ENCODE measurements around the gene RBM3. TPM values are rescaled to one million over a fixed set of nuclear protein-coding genes. Genes with fewer than 3 reads are reported as not detected.

The RBM3 gene
- polyA plus RNA-seq, 3 donors = 187 to 302 (median 203) TPM

- peaks cover 3% of the 10 kb centered on the region for H3K4me1 Mint-ChIP-seq
- peaks cover 0 to 3% (median 0%) of the 10 kb centered on the region in 7 donors for H3K9me3 Mint-ChIP-seq
- H3K27ac ChIP-seq (ENCODE audit: low read depth in 1 of 2, low read length in 2 of 2) = no peak overlapping the region
- peak overlapping the region in 1 of 7 donors; percentile 26 for H3K27ac Mint-ChIP-seq
- peaks cover 5 to 6% of the 10 kb centered on the region in 2 donors for H3K4me1 ChIP-seq (ENCODE audit: control insufficient read depth in 1 of 2, insufficient read depth in 2 of 2, low read length in 2 of 2)
- WGBS (ENCODE audit: insufficient coverage) = no CpG with 5 or more reads among the region's 1 CpG
- H3K4me2 ChIP-seq (replicated peaks; ENCODE audit: extremely low read depth, low read length, poor library complexity, severe bottlenecking) = no peak overlapping the region
- peaks cover 9% of the 10 kb centered on the region for H3K79me2 ChIP-seq (ENCODE audit: insufficient read depth, low read length)
- no peak for TF ChIP-seq CTCF (IDR thresholded peaks at IDR 0.05)
- H3K9me3 ChIP-seq (replicated peaks in 1 of 2; ENCODE audit: control insufficient read depth in 1 of 2, insufficient read depth in 1 of 2, low read length in 2 of 2) = no peaks in the 10 kb centered on the region
- H4K20me1 ChIP-seq (ENCODE audit: insufficient read depth, low read length) = peaks cover 4% of the 10 kb centered on the region
- peaks cover 28 to 38% of the 10 kb centered on the region in 2 donors for H3K36me3 ChIP-seq (replicated peaks in 1 of 2; ENCODE audit: control insufficient read depth in 1 of 2, insufficient read depth in 2 of 2, low read length in 2 of 2)
- H3K4me3 ChIP-seq (replicated peaks in 1 of 3; ENCODE audit: low read depth in 2 of 3, low read length in 3 of 3) = no peak overlapping the region
- intact Hi-C loops (cut with micrococcal nuclease) = no loop called here
- H3K27me3 ChIP-seq (ENCODE audit: control insufficient read depth in 2 of 2, insufficient read depth in 2 of 2, low read length in 2 of 2) = no peaks in the 10 kb centered on the region
- H3K4me3 Mint-ChIP-seq = no peak overlapping the region
- no peak for DNase-seq
- H2AFZ ChIP-seq (ENCODE audit: insufficient read depth, low read depth, low read length, poor library complexity, severe bottlenecking) = no peak overlapping the region
- no peak overlapping the region for H3K9ac ChIP-seq (ENCODE audit: insufficient read depth, low read length, poor library complexity, severe bottlenecking)
- H3K36me3 Mint-ChIP-seq = peaks cover 32 to 33% of the 10 kb centered on the region in 2 donors
- H3K27me3 Mint-ChIP-seq (ENCODE audit: low read depth in 3 of 3) = no peaks in the 10 kb centered on the region
Measured at GRCh38 chrX:48580662-48581061, 6.4 kb downstream of the RBM3 start.

- H3K9me3 Mint-ChIP-seq = peaks cover 0 to 3% (median 0%) of the 10 kb centered on the region in 7 donors
- peaks cover 0 to 2% (median 0%) of the 10 kb centered on the region in 3 donors for H3K27me3 Mint-ChIP-seq (ENCODE audit: low read depth in 3 of 3)
- no peak for DNase-seq
- intact Hi-C loops (cut with micrococcal nuclease) = no loop called here
- H3K36me3 Mint-ChIP-seq = no peaks in the 10 kb centered on the region
- H3K27ac Mint-ChIP-seq = no peak overlapping the region
- no peaks in the 10 kb centered on the region for H3K4me1 Mint-ChIP-seq
- Histone ChIP-seq H3K4me3 (replicated peaks in 1 of 3; ENCODE audit: low read depth in 2 of 3, low read length in 3 of 3) (no peak overlapping the region), H3K4me2 (replicated peaks; ENCODE audit: extremely low read depth, low read length, poor library complexity, severe bottlenecking) (no peak overlapping the region), H3K4me1 (ENCODE audit: control insufficient read depth in 1 of 2, insufficient read depth in 2 of 2, low read length in 2 of 2) (no peaks in the 10 kb centered on the region), H3K9ac (ENCODE audit: insufficient read depth, low read length, poor library complexity, severe bottlenecking) (no peak overlapping the region), H2AFZ (ENCODE audit: insufficient read depth, low read depth, low read length, poor library complexity, severe bottlenecking) (no peak overlapping the region), H3K36me3 (replicated peaks in 1 of 2; ENCODE audit: control insufficient read depth in 1 of 2, insufficient read depth in 2 of 2, low read length in 2 of 2) (no peaks in the 10 kb centered on the region), H3K27me3 (ENCODE audit: control insufficient read depth in 2 of 2, insufficient read depth in 2 of 2, low read length in 2 of 2) (no peaks in the 10 kb centered on the region), H3K27ac (ENCODE audit: low read depth in 1 of 2, low read length in 2 of 2) (no peak overlapping the region), H3K79me2 (ENCODE audit: insufficient read depth, low read length) (no peaks in the 10 kb centered on the region), H4K20me1 (ENCODE audit: insufficient read depth, low read length) (no peaks in the 10 kb centered on the region), H3K9me3 (replicated peaks in 1 of 2; ENCODE audit: control insufficient read depth in 1 of 2, insufficient read depth in 1 of 2, low read length in 2 of 2) (no peaks in the 10 kb centered on the region)
- no peak overlapping the region for H3K4me3 Mint-ChIP-seq
- WGBS (ENCODE audit: insufficient coverage) = no CpG with 5 or more reads among the region's 2 CpGs
- no peak for TF ChIP-seq CTCF (IDR thresholded peaks at IDR 0.05)
Measured at GRCh38 chrX:48584698-48585097, 10.4 kb downstream of the RBM3 start.

All from CD14-positive monocyte (primary cell).